PC-3 (cell line): ENCODE data around the gene RAP1GAP2. TPM values are rescaled to one million over a fixed set of nuclear protein-coding genes. Genes with fewer than 3 reads are reported as not detected.

Experiments used
- ATAC-seq: fragments of 200-7000 bp; cut with Tn5 transposase; 2 replicates; pipeline ENCODE4 v1.9.1; 2020; ENCODE audit warnings: mild to moderate bottlenecking, moderate library complexity
- BruUV-seq: library from RNA; stranded (reverse); fragments of 400-500 nt; replicated peaks from 2 replicates; lab custom pipeline; 2021; lab: Mats Ljungman, UMichigan
- CTCF ChIA-PET: fragments of 300-600 bp; sonication (Branson Sonifier 250); formaldehyde crosslinking; loops from one replicate; lab custom pipeline; 2022; ENCODE audit warnings: antibody characterized with exemption; lab: Charles Lee
- POLR2A ChIA-PET: fragments of 300-600 bp; sonication (Branson Sonifier 250); formaldehyde crosslinking; loops from one replicate; lab custom pipeline; 2022; ENCODE audit warnings: antibody characterized with exemption; ENCODE audit not compliant: unreplicated experiment; lab: Charles Lee
- DNase-seq: peaks from one replicate; pipeline ENCODE4 v3.0.0-alpha.2; 2015
- H2AFZ ChIP-seq: fragments of 300-600 bp; sonication (generic); 2 replicates; pipeline ENCODE4 v1.6.0; 2016; ENCODE audit warnings: antibody characterized with exemption, low read length
- H3F3A ChIP-seq: fragments of 300-600 bp; sonication (generic); one replicate; pipeline ENCODE4 v1.6.0; 2017; ENCODE audit warnings: antibody characterized with exemption, low read length, control low read depth, mild to moderate bottlenecking; ENCODE audit not compliant: unreplicated experiment
- H3K27ac ChIP-seq: fragments of 300-600 bp; sonication (generic); 2 replicates; pipeline ENCODE4 v1.5.1; 2016; ENCODE audit warnings: mild to moderate bottlenecking, low read length
- H3K27me3 ChIP-seq: fragments of 300-600 bp; sonication (generic); 2 replicates; pipeline ENCODE4 v1.6.1; 2016; ENCODE audit warnings: low read length, mixed read lengths
- H3K36me3 ChIP-seq: fragments of 300-600 bp; sonication (generic); 2 replicates; pipeline ENCODE4 v1.6.1; 2016; ENCODE audit warnings: low read depth, mixed run types, low read length, mixed read lengths
- H3K4me1 ChIP-seq: fragments of 300-600 bp; sonication (generic); 2 replicates; pipeline ENCODE4 v1.5.1; 2016; ENCODE audit warnings: low read length; ENCODE audit not compliant: insufficient read depth
- H3K4me2 ChIP-seq: fragments of 300-600 bp; sonication (generic); 2 replicates; pipeline ENCODE4 v1.6.0; 2016; ENCODE audit warnings: low read length
- H3K4me3 ChIP-seq: fragments of 300-600 bp; sonication (generic); 2 replicates; pipeline ENCODE4 v1.5.1; 2016; ENCODE audit warnings: mild to moderate bottlenecking, low read length, mixed read lengths
- H3K79me2 ChIP-seq: fragments of 300-600 bp; sonication (generic); 2 replicates; pipeline ENCODE4 v1.6.1; 2017; ENCODE audit warnings: low read length, mixed read lengths
- H3K9ac ChIP-seq: fragments of 300-600 bp; sonication (generic); 2 replicates; pipeline ENCODE4 v1.6.0; 2016; ENCODE audit warnings: mild to moderate bottlenecking, low read length
- H3K9me2 ChIP-seq: fragments of 300-600 bp; sonication (generic); replicated peaks from 2 replicates; pipeline ENCODE4 v1.6.1; 2016; ENCODE audit warnings: mixed run types, low read length, mixed read lengths
- H3K9me3 ChIP-seq: fragments of 300-600 bp; sonication (generic); 2 replicates; pipeline ENCODE4 v1.6.1; 2016; ENCODE audit warnings: low read length, mixed read lengths
- H4K20me1 ChIP-seq: fragments of 300-600 bp; sonication (generic); 2 replicates; pipeline ENCODE4 v1.6.1; 2016; ENCODE audit warnings: low read length, mixed read lengths
- EZH2 ChIP-seq: fragments of 300-600 bp; sonication (generic); IDR thresholded peaks from one replicate; pipeline ENCODE4 v1.6.1; 2017; ENCODE audit warnings: antibody characterized with exemption, mild to moderate bottlenecking, low read length; ENCODE audit not compliant: unreplicated experiment
- EZH2phosphoT487 ChIP-seq: fragments of 300-600 bp; sonication (generic); IDR thresholded peaks from 2 replicates; pipeline ENCODE4 v1.6.1; 2018; ENCODE audit warnings: mild to moderate bottlenecking, antibody characterized with exemption, low read length, borderline replicate concordance
- intact Hi-C: fragments of 100-400 bp; cut with micrococcal nuclease; formaldehyde crosslinking; loops from 2 replicates; pipeline ENCODE4 v1.9.0; 2023
- total RNA-seq: library from RNA; depleted of rRNA; stranded (reverse); fragments of >200 nt; gene quantifications from 2 replicates; pipeline ENCODE4 v1.2.3, GENCODE V29; 2014
- TF ChIP-seq, protein P1 (sequence below): fragments of 300-600 bp; sonication (generic); conservative IDR thresholded peaks from 2 replicates; pipeline ENCODE4 v1.5.1; 2017; ENCODE audit warnings: antibody characterized with exemption, low read depth, mild to moderate bottlenecking, low read length

Gene RAP1GAP2
- total RNA-seq, 1 experiment from 2014 or later: 14.5 TPM

GRCh38 chr17:2911755-2912111 lies 115.5 kb downstream of the RAP1GAP2 start:
- H3K4me3 ChIP-seq: no peak overlapping the region
- no peak overlapping the region for H2AFZ ChIP-seq
- H3K9me2 ChIP-seq: no peaks in the 10 kb centered on the region

GRCh38 chr17:2912754-2913153 lies 116.5 kb downstream of the RAP1GAP2 start:
- Histone ChIP-seq H3K4me1 (no peaks in the 10 kb centered on the region), H3K9me3 (no peaks in the 10 kb centered on the region), H3K4me3 (no peak overlapping the region), H4K20me1 (no peaks in the 10 kb centered on the region), H3F3A (no peaks in the 10 kb centered on the region), H3K27ac (no peak overlapping the region), H3K9me2 (no peaks in the 10 kb centered on the region), H2AFZ (no peak overlapping the region), H3K4me2 (no peak overlapping the region), H3K27me3 (no peaks in the 10 kb centered on the region), H3K9ac (no peak overlapping the region), H3K36me3 (no peaks in the 10 kb centered on the region; the same call in 1 of the 2 replicates), H3K79me2 (no peaks in the 10 kb centered on the region)
- DNase-seq (no peak), ATAC-seq (no peak)
- BruUV-seq: no TSS peak
- ChIA-PET POLR2A (no interaction called here), CTCF (no interaction called here)
- intact Hi-C loops: no loop called here
- TF ChIP-seq, protein P1, sequence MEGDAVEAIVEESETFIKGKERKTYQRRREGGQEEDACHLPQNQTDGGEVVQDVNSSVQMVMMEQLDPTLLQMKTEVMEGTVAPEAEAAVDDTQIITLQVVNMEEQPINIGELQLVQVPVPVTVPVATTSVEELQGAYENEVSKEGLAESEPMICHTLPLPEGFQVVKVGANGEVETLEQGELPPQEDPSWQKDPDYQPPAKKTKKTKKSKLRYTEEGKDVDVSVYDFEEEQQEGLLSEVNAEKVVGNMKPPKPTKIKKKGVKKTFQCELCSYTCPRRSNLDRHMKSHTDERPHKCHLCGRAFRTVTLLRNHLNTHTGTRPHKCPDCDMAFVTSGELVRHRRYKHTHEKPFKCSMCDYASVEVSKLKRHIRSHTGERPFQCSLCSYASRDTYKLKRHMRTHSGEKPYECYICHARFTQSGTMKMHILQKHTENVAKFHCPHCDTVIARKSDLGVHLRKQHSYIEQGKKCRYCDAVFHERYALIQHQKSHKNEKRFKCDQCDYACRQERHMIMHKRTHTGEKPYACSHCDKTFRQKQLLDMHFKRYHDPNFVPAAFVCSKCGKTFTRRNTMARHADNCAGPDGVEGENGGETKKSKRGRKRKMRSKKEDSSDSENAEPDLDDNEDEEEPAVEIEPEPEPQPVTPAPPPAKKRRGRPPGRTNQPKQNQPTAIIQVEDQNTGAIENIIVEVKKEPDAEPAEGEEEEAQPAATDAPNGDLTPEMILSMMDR: no peak
- TF ChIP-seq EZH2 (no peak), EZH2phosphoT487 (no peak)

More at GRCh38 chr17:2911755-2912111, 115.5 kb downstream of the RAP1GAP2 start:
- intact Hi-C loops: no loop called here
- TF ChIP-seq EZH2: no peak
- TF ChIP-seq, protein P1: no peak
- ATAC-seq (no peak), DNase-seq (no peak)
- POLR2A ChIA-PET: no interaction called here
- Histone ChIP-seq H3K4me1 (no peaks in the 10 kb centered on the region), H3K27me3 (no peaks in the 10 kb centered on the region), H3K36me3 (no peaks in the 10 kb centered on the region; the same call in 1 of the 2 replicates), H3F3A (no peaks in the 10 kb centered on the region), H3K9me3 (no peaks in the 10 kb centered on the region), H3K4me2 (no peak overlapping the region), H3K79me2 (no peaks in the 10 kb centered on the region), H4K20me1 (no peaks in the 10 kb centered on the region), H3K27ac (no peak overlapping the region), H3K9ac (no peak overlapping the region)
- no TSS peak for BruUV-seq
- CTCF ChIA-PET: no interaction called here

DNA sequence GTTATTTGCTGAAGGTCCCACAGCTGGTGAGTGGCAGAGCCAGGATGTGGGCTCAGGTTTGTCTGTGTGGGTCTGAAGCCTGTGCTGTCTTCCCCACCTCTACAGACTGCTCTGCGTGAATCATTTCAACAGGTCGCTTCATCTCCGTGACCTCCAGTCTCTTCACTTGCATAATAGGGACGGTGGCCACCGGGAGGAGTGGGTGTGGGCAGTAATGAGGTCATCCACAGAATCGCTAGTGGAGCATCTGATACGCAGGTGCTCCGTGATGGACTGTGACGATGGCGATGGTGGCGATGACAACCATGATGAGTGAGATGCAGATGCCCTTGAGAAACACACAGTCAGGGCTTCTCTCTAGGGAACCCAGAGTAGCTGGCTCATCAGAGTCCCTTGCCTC lies 120.2 kb downstream of the RAP1GAP2 start:
- TF ChIP-seq EZH2phosphoT487 (no peak), EZH2 (no peak)
- TF ChIP-seq, protein P1: no peak
- Histone ChIP-seq H2AFZ (no peak overlapping the region), H3K79me2 (no peaks in the 10 kb centered on the region), H3K4me2 (no peak overlapping the region), H3K27ac (no peak overlapping the region), H3K4me1 (no peaks in the 10 kb centered on the region), H3F3A (no peaks in the 10 kb centered on the region), H3K9me2 (no peaks in the 10 kb centered on the region), H3K9ac (no peak overlapping the region), H4K20me1 (no peaks in the 10 kb centered on the region), H3K27me3 (no peaks in the 10 kb centered on the region), H3K4me3 (no peak overlapping the region), H3K36me3 (no peaks in the 10 kb centered on the region; the same call in 1 of the 2 replicates), H3K9me3 (no peaks in the 10 kb centered on the region)
- ChIA-PET POLR2A (no interaction called here), CTCF (no interaction called here)
- ATAC-seq: no peak
- intact Hi-C loops: no loop called here
- BruUV-seq: no TSS peak
- DNase-seq: no peak
